Endothelial cell of umbilical vein (primary cell): ENCODE measurements around the gene CD24. TPM values are rescaled to one million over a fixed set of nuclear protein-coding genes. Genes with fewer than 3 reads are reported as not detected.

Experiments used
- BruUV-seq: library from RNA; stranded (reverse); fragments of 400-500 nt; replicated peaks from 2 replicates; lab custom pipeline; 2021; lab: Mats Ljungman, UMichigan
- CTCF ChIA-PET: fragments of 300-600, 350-600 bp; sonication (Branson Sonifier 250); formaldehyde crosslinking; loops from one replicate; lab custom pipeline; 2021; ENCODE audit warnings: antibody characterized with exemption, inconsistent platforms; lab: Charles Lee
- POLR2A ChIA-PET: fragments of 300-600, 350-600 bp; sonication (Branson Sonifier 250); formaldehyde crosslinking; loops from one replicate; lab custom pipeline; 2021; ENCODE audit warnings: antibody characterized with exemption, inconsistent platforms; lab: Charles Lee
- DNase-seq: peaks from one replicate; pipeline ENCODE4 v3.0.0-alpha.2; 2011; ENCODE audit warnings: low read depth, low spot score
- FAIRE-seq: peaks from 2 replicates; lab custom pipeline; 2011; peaks lifted over from hg19 to GRCh38; lab: Jason Lieb, UNC
- H2AFZ ChIP-seq: 2 replicates; pipeline ENCODE4 v1.6.0; 2012; ENCODE audit warnings: low read depth, low read length, control low read depth, inconsistent platforms
- H3K27ac ChIP-seq: 2 replicates; pipeline ENCODE4 v1.5.1; 2011; ENCODE audit warnings: low read depth, mild to moderate bottlenecking, control low read depth, low read length, moderate library complexity; ENCODE audit not compliant: insufficient read depth
- H3K27me3 ChIP-seq, 2 experiments: 2 replicates each; pipeline versions ENCODE4 v1.6.0 to v1.6.1; 2011; ENCODE audit warnings: low read length in 2 of 2, mixed read lengths in 1 of 2; ENCODE audit not compliant: control insufficient read depth in 2 of 2, insufficient read depth in 2 of 2
- H3K36me3 ChIP-seq, 2 experiments: 2 replicates in 1 of 2; 3 replicates in 1 of 2; pipeline ENCODE4 v1.5.1; 2011; ENCODE audit warnings: low read length in 2 of 2, mild to moderate bottlenecking in 1 of 2, moderate library complexity in 1 of 2; ENCODE audit not compliant: control insufficient read depth in 2 of 2, insufficient read depth in 2 of 2; ENCODE audit errors: extremely low read depth in 1 of 2
- H3K4me1 ChIP-seq: 3 replicates; pipeline ENCODE4 v1.5.1; 2011; ENCODE audit warnings: mild to moderate bottlenecking, low read length; ENCODE audit not compliant: control insufficient read depth, insufficient read depth; ENCODE audit errors: extremely low read depth
- H3K4me2 ChIP-seq: 2 replicates; pipeline ENCODE4 v1.6.1; 2011; ENCODE audit warnings: low read length, control low read depth, mixed read lengths; ENCODE audit not compliant: insufficient read depth
- H3K4me3 ChIP-seq, 3 experiments: fragments of 200-600 bp in 1 of 3; sonication (generic), shearing (Covaris generic) in 1 of 3; replicated peaks in 1 of 3; 2 replicates each; pipeline ENCODE4 v1.5.1; 2011 to 2016; ENCODE audit warnings: control low read depth in 3 of 3, low read length in 3 of 3, mild to moderate bottlenecking in 2 of 3, inconsistent platforms in 1 of 3, low read depth in 1 of 3, moderate library complexity in 1 of 3; ENCODE audit not compliant: insufficient read depth in 1 of 3
- H3K79me2 ChIP-seq: 2 replicates; pipeline ENCODE4 v1.6.0; 2012; ENCODE audit warnings: low read length, inconsistent platforms; ENCODE audit not compliant: control insufficient read depth, insufficient read depth
- H3K9ac ChIP-seq: replicated peaks from 2 replicates; pipeline ENCODE3; 2011; ENCODE audit warnings: low read length, control low read depth; ENCODE audit not compliant: insufficient read depth; ENCODE audit errors: extremely low read depth
- H3K9me1 ChIP-seq: replicated peaks from 3 replicates; pipeline ENCODE4 v1.6.0; 2011; ENCODE audit warnings: mild to moderate bottlenecking, low read length; ENCODE audit not compliant: control insufficient read depth, insufficient read depth; ENCODE audit errors: extremely low read depth
- H3K9me3 ChIP-seq: replicated peaks from 2 replicates; pipeline ENCODE4 v1.5.1; 2012; ENCODE audit warnings: low read length, inconsistent platforms; ENCODE audit not compliant: control insufficient read depth, insufficient read depth
- H4K20me1 ChIP-seq: replicated peaks from 2 replicates; pipeline ENCODE3; 2011; ENCODE audit warnings: mild to moderate bottlenecking, low read length; ENCODE audit not compliant: control insufficient read depth, insufficient read depth; ENCODE audit errors: extremely low read depth
- EZH2 ChIP-seq: IDR thresholded peaks from 2 replicates; pipeline ENCODE4 v1.6.1; 2012; ENCODE audit warnings: borderline replicate concordance, low read depth, mild to moderate bottlenecking, moderate library complexity, low read length, inconsistent platforms; ENCODE audit not compliant: severe bottlenecking
- FOS ChIP-seq: IDR thresholded peaks from 2 replicates; pipeline ENCODE4 v1.6.1; 2011; ENCODE audit warnings: mild to moderate bottlenecking, low read length, moderate library complexity, borderline replicate concordance; ENCODE audit not compliant: insufficient read depth
- GATA2 ChIP-seq: IDR thresholded peaks from 2 replicates; pipeline ENCODE4 v1.7.0; 2011; ENCODE audit warnings: low read depth, mild to moderate bottlenecking, moderate library complexity, mixed read lengths, low read length; ENCODE audit not compliant: insufficient read length, insufficient read depth
- JUN ChIP-seq: IDR thresholded peaks from 2 replicates; pipeline ENCODE4 v1.6.1; 2011; ENCODE audit warnings: borderline replicate concordance, low read depth; ENCODE audit not compliant: insufficient read length, insufficient read depth
- MAX ChIP-seq: IDR thresholded peaks from 2 replicates; pipeline ENCODE4 v1.6.1; 2011; ENCODE audit not compliant: insufficient read depth, insufficient read length
- MYC ChIP-seq: IDR thresholded peaks from one replicate; pipeline ENCODE4 v1.6.1; 2011; ENCODE audit warnings: mild to moderate bottlenecking, low read depth, low read length
- POLR2A ChIP-seq: IDR thresholded peaks from 2 replicates; pipeline ENCODE4 v1.6.1; 2012; ENCODE audit warnings: low read depth, mild to moderate bottlenecking, control low read depth, low read length
- POLR2AphosphoS5 ChIP-seq: IDR thresholded peaks from 2 replicates; pipeline ENCODE4 v1.6.1; 2012; ENCODE audit warnings: low read depth, mild to moderate bottlenecking, control low read depth, low read length, moderate library complexity; ENCODE audit not compliant: insufficient read depth
- dilution Hi-C: fragments of 300-500 bp; cut with MboI; formaldehyde crosslinking; loops from one replicate; pipeline ENCODE4 v1.15.0; 2019; ENCODE audit warnings: low sequenced_read_pairs; ENCODE audit not compliant: extremely low pct_ligation_motif_present
- intact Hi-C: fragments of 100-400 bp; cut with micrococcal nuclease; formaldehyde crosslinking; loops from one replicate; pipeline ENCODE4 v1.10.0; 2022
- polyA plus RNA-seq, 4 experiments: library from polyadenylated mRNA; depleted of rRNA in 3 of 4; stranded (reverse) in 3 of 4; unstranded in 1 of 4; fragments of >200 nt; gene quantifications; 2 replicates each; pipeline versions ENCODE4 v1.2.1 to v1.2.3, GENCODE V29; 2011 to 2012; ENCODE audit warnings: missing spikeins in 1 of 4
- total RNA-seq: library from RNA; stranded (reverse); gene quantifications from 2 replicates; pipeline ENCODE4 v1.2.3, GENCODE V29; 2021
- TF ChIP-seq, protein P1 (sequence below), 2 donors: IDR thresholded peaks; 1 replicate in 1 of 2; 2 replicates in 1 of 2; pipeline ENCODE4 v1.5.1; 2011; ENCODE audit warnings: low read length in 2 of 2, mild to moderate bottlenecking in 2 of 2, moderate library complexity in 2 of 2, control low read depth in 1 of 2, inconsistent platforms in 1 of 2, low read depth in 1 of 2; ENCODE audit not compliant: insufficient read depth in 1 of 2; ENCODE audit errors: extremely low read depth in 1 of 2

CD24 gene
- total and polyA plus RNA-seq, 2 donors (not counting 3 experiments of a cell fraction or from before 2014, with no cell fraction given): 2.5 to 10.2 TPM

DNA sequence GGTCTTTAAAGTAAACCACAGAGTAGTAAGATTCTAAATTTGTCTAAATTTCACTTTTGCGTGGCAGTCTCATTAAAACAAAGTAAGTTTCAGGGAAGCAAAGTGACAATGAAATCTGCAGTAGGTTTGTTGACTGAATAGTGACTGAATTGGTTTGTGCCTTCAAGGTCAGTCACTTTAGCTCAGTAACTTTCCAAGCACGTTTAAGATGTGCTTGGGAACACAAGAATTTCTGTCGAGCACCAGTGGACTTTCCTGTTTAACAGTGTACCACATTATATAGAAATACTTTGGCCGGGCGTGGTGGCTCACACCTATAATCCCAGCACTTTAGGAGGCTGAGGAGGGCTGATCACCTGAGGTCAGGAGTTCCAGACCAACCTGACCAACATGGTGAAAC, 1.7 kb upstream of the CD24 start:
- Histone ChIP-seq H3K9me3 (no peaks in the 10 kb centered on the region), H3K4me3 (no peak overlapping the region), H3K36me3 (no peaks in the 10 kb centered on the region), H3K27me3 (peaks cover 34 to 51% of the 10 kb centered on the region in 2 experiments), H3K27ac (no peak overlapping the region), H3K9ac (no peak overlapping the region), H3K4me1 (peaks cover 3% of the 10 kb centered on the region), H3K4me2 (no peak overlapping the region), H2AFZ (no peak overlapping the region), H4K20me1 (no peaks in the 10 kb centered on the region), H3K9me1 (no peaks in the 10 kb centered on the region), H3K79me2 (no peaks in the 10 kb centered on the region)
- TF ChIP-seq POLR2A (no peak), MAX (no peak), POLR2AphosphoS5 (no peak), GATA2 (no peak), EZH2 (no peak), MYC (no peak), FOS (no peak), JUN (no peak)
- TF ChIP-seq, protein P1, sequence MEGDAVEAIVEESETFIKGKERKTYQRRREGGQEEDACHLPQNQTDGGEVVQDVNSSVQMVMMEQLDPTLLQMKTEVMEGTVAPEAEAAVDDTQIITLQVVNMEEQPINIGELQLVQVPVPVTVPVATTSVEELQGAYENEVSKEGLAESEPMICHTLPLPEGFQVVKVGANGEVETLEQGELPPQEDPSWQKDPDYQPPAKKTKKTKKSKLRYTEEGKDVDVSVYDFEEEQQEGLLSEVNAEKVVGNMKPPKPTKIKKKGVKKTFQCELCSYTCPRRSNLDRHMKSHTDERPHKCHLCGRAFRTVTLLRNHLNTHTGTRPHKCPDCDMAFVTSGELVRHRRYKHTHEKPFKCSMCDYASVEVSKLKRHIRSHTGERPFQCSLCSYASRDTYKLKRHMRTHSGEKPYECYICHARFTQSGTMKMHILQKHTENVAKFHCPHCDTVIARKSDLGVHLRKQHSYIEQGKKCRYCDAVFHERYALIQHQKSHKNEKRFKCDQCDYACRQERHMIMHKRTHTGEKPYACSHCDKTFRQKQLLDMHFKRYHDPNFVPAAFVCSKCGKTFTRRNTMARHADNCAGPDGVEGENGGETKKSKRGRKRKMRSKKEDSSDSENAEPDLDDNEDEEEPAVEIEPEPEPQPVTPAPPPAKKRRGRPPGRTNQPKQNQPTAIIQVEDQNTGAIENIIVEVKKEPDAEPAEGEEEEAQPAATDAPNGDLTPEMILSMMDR (IDR thresholded peaks at IDR 0.05; ENCODE audit: extremely low read depth in 1 of 2, insufficient read depth in 1 of 2, low read depth in 1 of 2, low read length in 2 of 2): no peak
- ChIA-PET POLR2A (no interaction called here), CTCF (interaction anchor here (1.1 to 2.3 kb wide), 3 partner anchors 22 to 532 kb away, joined by 3 to 13 read pairs (median 5); no protein-coding TSS in a partner anchor)
- BruUV-seq: no TSS peak
- FAIRE-seq: no peak
- dilution Hi-C loops (no loop called here), intact Hi-C loops (no loop called here)
- no peak for DNase-seq
